Heart left ventricle (tissue), 13 donors: Measurements from ENCODE around the gene NPY1R.

Experiments
- POLR2A ChIP-seq, 2 donors: fragments of 450-650 bp; IDR thresholded peaks; one replicate each; pipeline ENCODE4 v1.6.1; 2017; ENCODE audit warnings: antibody characterized with exemption in 2 of 2, mild to moderate bottlenecking in 2 of 2, moderate library complexity in 2 of 2
- TF ChIP-seq, protein P1 (sequence below), 12 donors: fragments of 200-600 bp; sonication (generic) in 4 of 12; IDR thresholded peaks; one replicate each; pipeline versions ENCODE4 v1.5.0 to v1.8.0; 2018 to 2022; ENCODE audit warnings: antibody characterized with exemption in 12 of 12, mild to moderate bottlenecking in 5 of 12
- donor health status: ischemic (EF 13 %, LVEDD 7.1; RV severe dilation, severe dysfunction).
- donor health status: DM: no; HTN: yes; CAD: no.
- donor health status: DM: no; HTN: no; CAD: no.
- donor health status: ischemic (EF 25% LVEDD 6.9; RV normal size, moderate dysfunction).
- donor health status: ischemic (EF 25% LVEDD 5.7; RV mildly dilated, moderate dysfunction).
- donor health status: ischemic (EF 35%, LVEDD 5.7; RV mildly dilated, moderate dysfunction).
- donor health status: nonischemic (EF 11% LVEDD 7.7; RV severe dilation, severe dysfunction).
- donor health status: DM: yes; HTN: yes; CAD: no.
- donor health status: PGD.
- donor health status: ischemic (EF 29% LVEDD 5.4; RV normal size, mild dysfunction).
- donor health status: nonischemic (EF 23%, LVEDD 6.1; RV moderate dilation, normal function).

DNA sequence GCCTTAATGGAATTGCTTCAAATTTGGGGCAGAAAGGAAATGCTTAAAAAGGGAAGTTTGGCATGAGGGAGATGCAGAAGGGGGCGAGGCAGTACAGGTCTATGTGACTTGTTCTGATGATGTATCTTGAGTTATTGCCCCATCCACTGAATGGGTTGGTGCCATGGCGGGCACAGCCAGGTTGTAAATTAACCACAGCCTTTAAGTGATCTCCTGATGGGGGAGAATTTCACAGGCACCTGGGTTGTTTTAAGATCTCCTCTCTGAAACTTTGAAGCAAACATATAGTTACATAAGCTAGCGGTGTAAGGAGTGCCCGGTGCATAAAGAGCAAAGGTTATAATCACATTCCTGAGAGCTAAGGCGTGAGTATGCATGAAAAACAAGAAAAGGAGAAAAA lies 48.3 kb upstream of the NPY1R start:
- TF ChIP-seq, protein P1, sequence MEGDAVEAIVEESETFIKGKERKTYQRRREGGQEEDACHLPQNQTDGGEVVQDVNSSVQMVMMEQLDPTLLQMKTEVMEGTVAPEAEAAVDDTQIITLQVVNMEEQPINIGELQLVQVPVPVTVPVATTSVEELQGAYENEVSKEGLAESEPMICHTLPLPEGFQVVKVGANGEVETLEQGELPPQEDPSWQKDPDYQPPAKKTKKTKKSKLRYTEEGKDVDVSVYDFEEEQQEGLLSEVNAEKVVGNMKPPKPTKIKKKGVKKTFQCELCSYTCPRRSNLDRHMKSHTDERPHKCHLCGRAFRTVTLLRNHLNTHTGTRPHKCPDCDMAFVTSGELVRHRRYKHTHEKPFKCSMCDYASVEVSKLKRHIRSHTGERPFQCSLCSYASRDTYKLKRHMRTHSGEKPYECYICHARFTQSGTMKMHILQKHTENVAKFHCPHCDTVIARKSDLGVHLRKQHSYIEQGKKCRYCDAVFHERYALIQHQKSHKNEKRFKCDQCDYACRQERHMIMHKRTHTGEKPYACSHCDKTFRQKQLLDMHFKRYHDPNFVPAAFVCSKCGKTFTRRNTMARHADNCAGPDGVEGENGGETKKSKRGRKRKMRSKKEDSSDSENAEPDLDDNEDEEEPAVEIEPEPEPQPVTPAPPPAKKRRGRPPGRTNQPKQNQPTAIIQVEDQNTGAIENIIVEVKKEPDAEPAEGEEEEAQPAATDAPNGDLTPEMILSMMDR (IDR thresholded peaks at IDR 0.05) = no peak
- TF ChIP-seq POLR2A (IDR thresholded peaks at IDR 0.05) = no peak
